ENCODE results near the gene NRXN2. TPM values are rescaled to one million over a fixed set of nuclear protein-coding genes. Genes with fewer than 3 reads are reported as not detected.

Gene NRXN2
- total RNA-seq, 2 experiments from 2014 or later = 0.24 to 0.35 TPM

GRCh38 chr11:64739871-64740270, 16.9 kb upstream of the NRXN2 start:
- CTCF ChIA-PET = interaction anchor here (0.8 to 2.5 kb wide), 4 partner anchors 8 to 291 kb away, joined by 3 to 12 read pairs (median 4); no protein-coding TSS in a partner anchor
- Mint-ChIP-seq H3K4me1 (ENCODE audit: low read depth) (peaks cover 23% of the 10 kb centered on the region), H3K27me3 (ENCODE audit: low read depth) (peaks cover 6% of the 10 kb centered on the region), H3K9me3 (no peaks in the 10 kb centered on the region), H3K36me3 (ENCODE audit: low read depth) (no peaks in the 10 kb centered on the region), H3K27ac (no peak overlapping the region), H3K4me3 (no peak overlapping the region)
- intact Hi-C loops (cut with micrococcal nuclease) = no loop called here
- no peak for DNase-seq

- Mint-ChIP-seq H3K4me1 (ENCODE audit: low read depth) (peaks cover 17% of the 10 kb centered on the region), H3K4me3 (no peak overlapping the region), H3K36me3 (ENCODE audit: low read depth) (peaks cover 6% of the 10 kb centered on the region), H3K9me3 (no peaks in the 10 kb centered on the region), H3K27me3 (ENCODE audit: low read depth) (no peaks in the 10 kb centered on the region), H3K27ac (no peak overlapping the region)
- CTCF ChIA-PET = interaction anchor here (0.6 to 0.8 kb wide), 2 partner anchors 9 to 48 kb away, joined by 3 read pairs; no protein-coding TSS in a partner anchor
- no peak for DNase-seq
- intact Hi-C loops (cut with micrococcal nuclease) = no loop called here
These were observed 13.7 kb upstream of the NRXN2 start for GRCh38 chr11:64736654-64737053.

DNA sequence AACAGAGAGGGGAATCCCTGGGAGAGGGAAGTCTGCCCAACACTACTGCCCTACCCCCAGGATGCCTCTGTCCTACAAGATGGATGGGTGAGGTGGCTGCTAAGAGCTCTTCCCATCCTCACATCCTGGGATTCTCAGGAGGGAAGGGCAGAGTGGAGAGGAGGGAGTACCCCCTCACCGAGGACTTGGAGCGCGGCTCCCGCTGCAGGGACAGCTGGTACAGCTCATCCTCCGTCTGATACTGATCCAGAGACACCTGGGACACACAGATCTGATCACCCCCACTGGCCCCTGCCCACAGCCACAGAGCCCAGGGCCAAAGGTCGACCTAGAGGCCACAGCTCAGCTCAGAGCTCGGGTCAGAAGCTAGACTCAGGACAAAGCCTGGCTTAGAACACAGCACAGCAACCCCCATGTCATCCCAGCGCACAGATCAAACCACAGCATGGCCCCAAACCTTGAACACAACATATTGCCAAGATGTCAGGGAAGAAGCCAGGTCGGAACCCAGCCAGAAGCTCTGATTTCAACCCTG, 12.8 kb upstream of the NRXN2 start:
- intact Hi-C loops (cut with micrococcal nuclease) = no loop called here
- Mint-ChIP-seq H3K4me1 (ENCODE audit: low read depth) (peaks cover 13% of the 10 kb centered on the region), H3K36me3 (ENCODE audit: low read depth) (peaks cover 6% of the 10 kb centered on the region), H3K9me3 (no peaks in the 10 kb centered on the region), H3K27me3 (ENCODE audit: low read depth) (no peaks in the 10 kb centered on the region), H3K4me3 (no peak overlapping the region), H3K27ac (no peak overlapping the region)
- CTCF ChIA-PET = interaction anchor here (0.8 kb wide), 1 partner anchor 47 kb away, joined by 3 read pairs; no protein-coding TSS in a partner anchor
- DNase-seq = no peak

DNA sequence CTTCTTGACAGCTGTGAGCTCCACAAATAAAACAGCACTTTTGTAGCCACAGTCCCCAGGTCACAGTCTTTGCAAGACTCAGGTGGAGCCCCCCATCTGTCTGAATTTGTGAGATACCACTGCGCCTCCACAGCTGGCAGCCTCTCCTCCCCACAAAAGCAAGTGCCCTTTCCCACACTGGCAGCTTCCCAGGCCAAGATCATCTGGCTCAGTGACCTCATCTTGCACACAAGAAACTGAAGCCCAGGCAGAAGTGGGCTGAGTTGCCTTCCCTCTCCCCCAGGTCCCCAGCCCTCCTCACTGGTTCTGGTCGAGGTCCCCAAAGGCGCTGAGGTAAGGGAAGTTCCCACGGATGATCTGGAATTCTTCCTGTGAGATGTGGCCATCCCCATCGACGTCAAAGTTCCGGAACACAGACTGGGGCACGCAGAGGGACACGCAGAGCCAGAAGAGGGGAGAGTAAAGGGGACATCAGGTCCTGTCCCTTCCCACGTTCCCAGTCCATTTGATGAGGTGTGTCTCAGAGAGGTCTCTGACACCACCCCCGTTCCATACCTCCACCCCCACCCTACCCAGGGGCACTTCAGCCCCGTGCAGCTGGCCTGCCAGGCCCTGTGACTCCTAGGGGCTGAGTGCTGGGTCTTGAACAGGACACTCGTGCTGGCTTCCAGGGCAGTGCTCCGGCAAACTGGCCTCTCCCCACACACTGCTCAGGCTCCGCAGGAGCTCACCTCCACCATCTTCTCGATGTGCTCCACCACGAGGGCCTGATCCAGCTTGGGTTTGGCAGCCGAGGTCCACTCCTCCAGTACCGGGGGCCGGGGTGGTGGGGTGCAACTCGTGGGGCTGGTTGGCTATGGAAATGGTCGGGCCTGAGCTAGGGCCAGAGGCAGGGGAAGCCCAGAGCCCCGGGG, 12.1 kb upstream of the NRXN2 start:
- Mint-ChIP-seq H3K27ac (peak overlapping the region; percentile 28), H3K27me3 (ENCODE audit: low read depth) (no peaks in the 10 kb centered on the region), H3K4me1 (ENCODE audit: low read depth) (peaks cover 13% of the 10 kb centered on the region), H3K9me3 (no peaks in the 10 kb centered on the region), H3K36me3 (ENCODE audit: low read depth) (peaks cover 6% of the 10 kb centered on the region), H3K4me3 (no peak overlapping the region)
- intact Hi-C loops (cut with micrococcal nuclease) = no loop called here
- DNase-seq = no peak
- CTCF ChIA-PET = interaction anchor here (0.6 to 2.5 kb wide), 3 partner anchors 8 to 383 kb away, joined by 3 to 17 read pairs (median 4); partner anchors contain the start of gene RASGRP2

- Mint-ChIP-seq H3K4me3 (no peak overlapping the region), H3K4me1 (ENCODE audit: low read depth) (peaks cover 13% of the 10 kb centered on the region), H3K36me3 (ENCODE audit: low read depth) (peaks cover 7% of the 10 kb centered on the region), H3K27me3 (ENCODE audit: low read depth) (no peaks in the 10 kb centered on the region), H3K9me3 (no peaks in the 10 kb centered on the region), H3K27ac (peak overlapping the region; percentile 34)
- DNase-seq = no peak
- intact Hi-C loops (cut with micrococcal nuclease) = no loop called here
- CTCF ChIA-PET = interaction anchor here (0.5 to 0.9 kb wide), 2 partner anchors 43 to 114 kb away, joined by 3 to 4 read pairs; no protein-coding TSS in a partner anchor
These were observed 8.6 kb upstream of the NRXN2 start for GRCh38 chr11:64731601-64732000.

- H3K27ac Mint-ChIP-seq = no peak overlapping the region
- intact Hi-C loops (cut with micrococcal nuclease) = no loop called here
- CTCF ChIA-PET = no interaction called here
- H3K9me3 Mint-ChIP-seq = no peaks in the 10 kb centered on the region
- H3K36me3 Mint-ChIP-seq (ENCODE audit: low read depth) = peaks cover 7% of the 10 kb centered on the region
- peaks cover 8% of the 10 kb centered on the region for H3K4me1 Mint-ChIP-seq (ENCODE audit: low read depth)
- DNase-seq = no peak
- no peaks in the 10 kb centered on the region for H3K27me3 Mint-ChIP-seq (ENCODE audit: low read depth)
- no peak overlapping the region for H3K4me3 Mint-ChIP-seq
These were observed 6.9 kb upstream of the NRXN2 start for GRCh38 chr11:64729851-64730382.

GRCh38 chr11:64728757-64729365, 5.9 kb upstream of the NRXN2 start:
- no peaks in the 10 kb centered on the region for H3K9me3 Mint-ChIP-seq
- no peaks in the 10 kb centered on the region for H3K27me3 Mint-ChIP-seq (ENCODE audit: low read depth)
- H3K4me3 Mint-ChIP-seq = no peak overlapping the region
- H3K27ac Mint-ChIP-seq = peak overlapping the region; percentile 46
- CTCF ChIA-PET = no interaction called here
- H3K36me3 Mint-ChIP-seq (ENCODE audit: low read depth) = peaks cover 7% of the 10 kb centered on the region
- intact Hi-C loops (cut with micrococcal nuclease) = no loop called here
- H3K4me1 Mint-ChIP-seq (ENCODE audit: low read depth) = peaks cover 11% of the 10 kb centered on the region
- no peak for DNase-seq

- CTCF ChIA-PET = interaction anchor here (0.7 to 0.9 kb wide), 2 partner anchors 17 to 38 kb away, joined by 3 read pairs; partner anchors contain the start of gene RASGRP2
- Mint-ChIP-seq H3K9me3 (no peaks in the 10 kb centered on the region), H3K36me3 (ENCODE audit: low read depth) (peaks cover 2% of the 10 kb centered on the region), H3K4me1 (ENCODE audit: low read depth) (peaks cover 9% of the 10 kb centered on the region), H3K27ac (no peak overlapping the region), H3K4me3 (no peak overlapping the region), H3K27me3 (ENCODE audit: low read depth) (peaks cover 5% of the 10 kb centered on the region)
- DNase-seq = no peak
- intact Hi-C loops (cut with micrococcal nuclease) = no loop called here
These were observed 4.0 kb upstream of the NRXN2 start for GRCh38 chr11:64726867-64727530.

DNA sequence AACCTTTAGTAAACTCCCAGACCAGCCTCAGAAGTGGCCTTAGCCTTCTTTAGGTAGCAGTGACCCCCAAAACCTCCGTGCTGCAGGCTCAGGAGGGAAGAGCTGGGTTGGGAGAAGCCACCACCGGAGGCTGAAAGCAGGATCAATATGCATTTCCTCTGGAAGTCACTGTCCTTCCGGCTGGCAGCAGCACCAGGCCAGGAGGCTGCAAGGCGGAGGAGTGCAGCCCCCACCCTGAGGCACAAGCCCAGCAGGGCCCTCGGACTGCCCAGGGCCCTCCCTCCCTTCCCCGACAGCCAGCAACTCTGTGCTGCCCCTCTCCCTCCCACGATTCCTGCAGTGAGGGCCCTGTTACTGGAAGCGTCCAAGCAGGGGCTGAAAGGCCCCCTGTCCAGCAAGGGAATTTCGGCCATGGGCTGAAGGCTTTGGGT, 3.2 kb upstream of the NRXN2 start:
- H3K4me1 Mint-ChIP-seq (ENCODE audit: low read depth) = peaks cover 7% of the 10 kb centered on the region
- no peak overlapping the region for H3K4me3 Mint-ChIP-seq
- H3K27me3 Mint-ChIP-seq (ENCODE audit: low read depth) = peaks cover 8% of the 10 kb centered on the region
- CTCF ChIA-PET = interaction anchor here (1.2 kb wide), 1 partner anchor 37 kb away, joined by 6 read pairs; no protein-coding TSS in a partner anchor
- intact Hi-C loops (cut with micrococcal nuclease) = no loop called here
- peaks cover 1% of the 10 kb centered on the region for H3K36me3 Mint-ChIP-seq (ENCODE audit: low read depth)
- H3K27ac Mint-ChIP-seq = no peak overlapping the region
- no peak for DNase-seq
- no peaks in the 10 kb centered on the region for H3K9me3 Mint-ChIP-seq

DNA sequence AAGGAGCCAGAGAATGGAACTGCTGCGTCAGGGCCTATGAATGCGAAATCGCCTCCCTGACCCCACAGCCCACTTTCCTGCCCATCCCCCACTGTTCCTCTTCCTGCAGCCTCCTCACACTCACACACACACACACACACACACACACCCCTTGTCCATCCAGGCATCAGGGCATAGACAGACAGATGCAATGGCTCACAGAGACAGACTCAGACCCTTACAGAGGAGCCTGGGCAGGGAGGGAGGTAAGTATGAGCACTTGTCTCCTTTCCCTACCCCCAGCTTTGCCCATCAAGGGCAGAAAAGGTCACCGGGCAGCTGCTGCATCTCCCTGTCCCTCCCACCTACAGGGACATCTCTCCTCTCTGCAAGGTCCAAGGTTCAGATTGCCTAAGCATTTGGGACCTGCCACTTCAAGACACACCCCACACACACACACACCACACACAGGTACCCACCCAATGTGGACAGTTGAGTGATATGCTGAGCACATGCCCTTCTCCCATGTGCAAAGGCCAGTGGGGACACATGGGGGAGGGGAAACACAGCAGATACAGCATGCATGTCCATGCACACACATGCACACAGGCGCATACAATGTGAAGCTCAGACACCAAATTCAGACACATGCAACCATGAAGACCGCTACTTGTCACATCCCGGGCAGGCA, 2.0 kb upstream of the NRXN2 start:
- peaks cover 1% of the 10 kb centered on the region for H3K36me3 Mint-ChIP-seq (ENCODE audit: low read depth)
- DNase-seq = no peak
- H3K4me1 Mint-ChIP-seq (ENCODE audit: low read depth) = peaks cover 7% of the 10 kb centered on the region
- no peak overlapping the region for H3K4me3 Mint-ChIP-seq
- H3K27ac Mint-ChIP-seq = no peak overlapping the region
- intact Hi-C loops (cut with micrococcal nuclease) = loop anchor here (5.0 kb wide), 1 partner anchor 368 kb away; the partner anchor contains the start of gene RPS6KA4
- H3K27me3 Mint-ChIP-seq (ENCODE audit: low read depth) = peaks cover 18% of the 10 kb centered on the region
- CTCF ChIA-PET = interaction anchor here (0.7 to 1.2 kb wide), 2 partner anchors 36 to 276 kb away, joined by 4 to 6 read pairs; no protein-coding TSS in a partner anchor
- no peaks in the 10 kb centered on the region for H3K9me3 Mint-ChIP-seq
